HEK293 (cell line): ENCODE results near the gene GRIK2.

Experiments
- CTCF ChIA-PET: fragments of 350-600 bp; formaldehyde crosslinking; extraction: SDS; loops from one replicate; lab custom pipeline; 2021; ENCODE audit warnings: antibody characterized with exemption; lab: Yijun Ruan, JAX
- POLR2A ChIA-PET: fragments of 300-600 bp; formaldehyde crosslinking; extraction: SDS; loops from one replicate; lab custom pipeline; 2020; ENCODE audit warnings: antibody characterized with exemption, inconsistent platforms; lab: Yijun Ruan, JAX
- H3K27ac ChIP-seq: fragments of 200-500 bp; sonication (Bioruptor generic); 2 replicates; pipeline ENCODE4 v1.5.1; 2014; ENCODE audit warnings: low read depth, low read length, control low read depth, inconsistent platforms; ENCODE audit errors: extremely low read depth
- H3K36me3 ChIP-seq, 2 experiments: fragments of 200-500 bp in 1 of 2; sonication (Bioruptor generic) in 1 of 2; 1 replicate in 1 of 2; 2 replicates in 1 of 2; pipeline ENCODE4 v1.5.1; 2014 to 2017; ENCODE audit warnings: inconsistent platforms in 2 of 2, low read length in 2 of 2; ENCODE audit not compliant: control insufficient read depth in 2 of 2, insufficient read depth in 1 of 2
- H3K4me1 ChIP-seq: fragments of 200-500 bp; sonication (Bioruptor generic); 2 replicates; pipeline ENCODE4 v1.5.1; 2014; ENCODE audit warnings: mild to moderate bottlenecking, low read length, inconsistent platforms; ENCODE audit not compliant: control insufficient read depth, insufficient read depth
- H3K4me3 ChIP-seq: 2 replicates; pipeline ENCODE4 v1.5.1; 2011; ENCODE audit warnings: low read depth, mild to moderate bottlenecking, control low read depth, low read length, moderate library complexity
- H3K9me3 ChIP-seq: fragments of 200-500 bp; sonication (Bioruptor generic); 2 replicates; pipeline ENCODE4 v1.5.1; 2014; ENCODE audit warnings: low read depth, low read length, inconsistent platforms; ENCODE audit not compliant: control insufficient read depth, insufficient read depth
- INSM2 ChIP-seq: fragments of 450-650 bp; formaldehyde crosslinking; IDR thresholded peaks from 2 replicates; pipeline ENCODE4 v1.5.1; 2016; ENCODE audit warnings: missing biosample characterization, missing genetic modification characterization
- KLF17 ChIP-seq: fragments of 450-650 bp; formaldehyde crosslinking; IDR thresholded peaks from 2 replicates; pipeline ENCODE4 v1.5.1; 2016; ENCODE audit warnings: missing biosample characterization, missing genetic modification characterization
- PBX3 ChIP-seq: sonication (generic); formaldehyde crosslinking; IDR thresholded peaks from 2 replicates; pipeline ENCODE4 v1.8.1; 2022; ENCODE audit warnings: mild to moderate bottlenecking, moderate library complexity, missing genetic modification reagents
- PRDM10 ChIP-seq: fragments of 450-650 bp; formaldehyde crosslinking; IDR thresholded peaks from 2 replicates; pipeline ENCODE4 v1.5.1; 2016; ENCODE audit warnings: missing biosample characterization, missing genetic modification characterization
- ZBTB11 ChIP-seq: fragments of 450-650 bp; formaldehyde crosslinking; conservative IDR thresholded peaks from 2 replicates; pipeline ENCODE4 v1.5.1; 2016; ENCODE audit warnings: low read depth, missing biosample characterization, missing genetic modification characterization
- ZBTB8A ChIP-seq: fragments of 450-650 bp; formaldehyde crosslinking; IDR thresholded peaks from 2 replicates; pipeline ENCODE4 v1.5.1; 2016; ENCODE audit warnings: missing biosample characterization, missing genetic modification characterization
- ZFP37 ChIP-seq: fragments of 450-650 bp; formaldehyde crosslinking; IDR thresholded peaks from 2 replicates; pipeline ENCODE4 v1.5.1; 2016; ENCODE audit warnings: missing biosample characterization, missing genetic modification characterization
- ZNF184 ChIP-seq: fragments of 450-650 bp; IDR thresholded peaks from 2 replicates; pipeline ENCODE4 v1.5.1; 2018; ENCODE audit warnings: missing biosample characterization, mild to moderate bottlenecking, missing genetic modification characterization
- ZNF2 ChIP-seq: fragments of 450-650 bp; formaldehyde crosslinking; IDR thresholded peaks from 2 replicates; pipeline ENCODE4 v1.5.1; 2016; ENCODE audit warnings: missing biosample characterization, missing genetic modification characterization
- ZNF292 ChIP-seq: fragments of 450-650 bp; formaldehyde crosslinking; IDR thresholded peaks from 2 replicates; pipeline ENCODE4 v1.5.1; 2016; ENCODE audit warnings: low read depth, missing biosample characterization, missing genetic modification characterization, borderline replicate concordance
- ZNF324 ChIP-seq: fragments of 450-650 bp; formaldehyde crosslinking; IDR thresholded peaks from 2 replicates; pipeline ENCODE4 v1.5.1; 2016; ENCODE audit warnings: missing biosample characterization, missing genetic modification characterization
- ZNF398 ChIP-seq: fragments of 450-650 bp; formaldehyde crosslinking; IDR thresholded peaks from 2 replicates; pipeline ENCODE4 v1.5.1; 2017; ENCODE audit warnings: missing biosample characterization, missing genetic modification characterization
- ZNF513 ChIP-seq: fragments of 450-650 bp; IDR thresholded peaks from 2 replicates; pipeline ENCODE4 v1.5.1; 2018; ENCODE audit warnings: missing biosample characterization, missing genetic modification characterization
- ZNF514 ChIP-seq: fragments of 450-650 bp; formaldehyde crosslinking; IDR thresholded peaks from 2 replicates; pipeline ENCODE4 v1.5.1; 2016; ENCODE audit warnings: missing biosample characterization, missing genetic modification characterization
- ZNF548 ChIP-seq: fragments of 450-650 bp; formaldehyde crosslinking; IDR thresholded peaks from 2 replicates; pipeline ENCODE4 v1.5.1; 2016; ENCODE audit warnings: missing biosample characterization, missing genetic modification characterization
- ZNF596 ChIP-seq: fragments of 450-650 bp; IDR thresholded peaks from 2 replicates; pipeline ENCODE4 v1.5.0; 2018; ENCODE audit warnings: missing biosample characterization, mild to moderate bottlenecking, missing genetic modification characterization, moderate library complexity
- ZNF664 ChIP-seq: fragments of 450-650 bp; formaldehyde crosslinking; IDR thresholded peaks from 2 replicates; pipeline ENCODE4 v1.5.1; 2016; ENCODE audit warnings: missing biosample characterization, missing genetic modification characterization
- ZNF701 ChIP-seq: fragments of 450-650 bp; formaldehyde crosslinking; IDR thresholded peaks from 2 replicates; pipeline ENCODE4 v1.5.1; 2016; ENCODE audit warnings: missing biosample characterization, missing genetic modification characterization
- ZNF768 ChIP-seq: fragments of 450-650 bp; formaldehyde crosslinking; IDR thresholded peaks from 2 replicates; pipeline ENCODE4 v1.5.1; 2018; ENCODE audit warnings: missing biosample characterization, mild to moderate bottlenecking, missing genetic modification characterization
- ZNF843 ChIP-seq: fragments of 450-650 bp; formaldehyde crosslinking; IDR thresholded peaks from 2 replicates; pipeline ENCODE4 v1.5.1; 2016; ENCODE audit warnings: missing biosample characterization, missing genetic modification characterization

Gene GRIK2

GRCh38 chr6:101765281-101765680, 371.8 kb downstream of the GRIK2 start:
- no peaks in the 10 kb centered on the region for H3K36me3 ChIP-seq
- CTCF ChIA-PET = no interaction called here
- no peak overlapping the region for H3K27ac ChIP-seq
- H3K4me3 ChIP-seq = no peak overlapping the region
- H3K9me3 ChIP-seq = no peaks in the 10 kb centered on the region
- H3K4me1 ChIP-seq = no peaks in the 10 kb centered on the region
- POLR2A ChIA-PET = no interaction called here
- TF ChIP-seq ZNF514 (no peak), ZNF701 (tag by site-specific recombination) (no peak), ZBTB8A (no peak), ZNF398 (tag by site-specific recombination) (no peak), ZNF2 (tag by site-specific recombination) (no peak), ZNF184 (tag by site-specific recombination) (no peak), ZNF513 (tag by site-specific recombination) (no peak), KLF17 (tag by site-specific recombination) (no peak), ZNF324 (tag by site-specific recombination) (no peak), ZNF548 (tag by site-specific recombination) (no peak)

- CTCF ChIA-PET = no interaction called here
- H3K4me1 ChIP-seq = no peaks in the 10 kb centered on the region
- no peak overlapping the region for H3K4me3 ChIP-seq
- no peak overlapping the region for H3K27ac ChIP-seq
- POLR2A ChIA-PET = no interaction called here
- H3K36me3 ChIP-seq = no peaks in the 10 kb centered on the region
- no peaks in the 10 kb centered on the region for H3K9me3 ChIP-seq
- TF ChIP-seq ZNF768 = no peak
- no peak for TF ChIP-seq PRDM10 (tag by site-specific recombination)
- no peak for TF ChIP-seq ZNF292 (tag by site-specific recombination)
- no peak for TF ChIP-seq ZNF596
- no peak for TF ChIP-seq ZNF843 (tag by site-specific recombination)
- no peak for TF ChIP-seq ZBTB11 (tag by site-specific recombination)
- TF ChIP-seq INSM2 (tag by site-specific recombination) = no peak
- no peak for TF ChIP-seq ZFP37 (tag by site-specific recombination)
- TF ChIP-seq PBX3 (CRISPR knock-in tag) = no peak
- TF ChIP-seq ZNF664 (tag by site-specific recombination) = no peak
Observed at GRCh38 chr6:101770116-101770515, 376.6 kb downstream of the GRIK2 start.
